Cardiac ventricle fibroblast (primary cell): Measurements from ENCODE around the gene MRPL4. TPM values are rescaled to one million over a fixed set of nuclear protein-coding genes. Genes with fewer than 3 reads are reported as not detected.

Experiments used
- total RNA-seq: library from RNA; depleted of rRNA; stranded (reverse); fragments of >200 nt; gene quantifications from 2 replicates; pipeline ENCODE4 v1.2.3, GENCODE V29; 2015

Gene MRPL4
- total RNA-seq, result 58.3 and 72.3 TPM in 2 replicates

GRCh38 chr19:10251792-10252694 is at the start of gene MRPL4:
Gene MRPL4, plus strand, starts transcription at chr19:10252214. Its CDS starts 40 bp downstream, at chr19:10252254.

GRCh38 chr19:10230861-10231611 is 21.0 kb upstream of the MRPL4 start, which contains the start of gene S1PR2:
Gene S1PR2, minus strand, starts transcription at chr19:10231331. Its CDS starts 6,426 bp downstream, at chr19:10224905.

GRCh38 chr19:10270616-10271394 is 18.8 kb downstream of the MRPL4 start, which contains the start of gene ICAM1:
Gene ICAM1, plus strand, starts transcription at chr19:10271120. Its CDS starts 40 bp downstream, at chr19:10271160.

GRCh38 chr19:10286803-10287737 is 35.1 kb downstream of the MRPL4 start, which contains the start of gene ICAM4:
Gene ICAM4, plus strand, starts transcription at chr19:10286955. Its CDS starts 58 bp downstream, at chr19:10287013.

GRCh38 chr19:10289836-10290356 is 37.9 kb downstream of the MRPL4 start, which contains the start of gene ICAM5:
Gene ICAM5, plus strand, starts transcription at chr19:10289952. Its CDS starts 92 bp downstream, at chr19:10290044.

GRCh38 chr19:10309423-10309822 is 57.4 kb downstream of the MRPL4 start, which contains the start of gene ZGLP1:
Gene ZGLP1, minus strand, starts transcription at chr19:10309815.

Other genes with a start within 250 kb of the MRPL4 start
- gene COL5A3, start 241.7 kb upstream of the MRPL4 start, total RNA-seq, result 52.1 and 58.2 TPM in 2 replicates
- not detected in 2 replicates for gene RDH8, start 238.7 kb upstream of the MRPL4 start, total RNA-seq
- gene SHFL, start 165.9 kb upstream of the MRPL4 start, total RNA-seq, result 24.1 and 33.3 TPM in 2 replicates
- gene ANGPTL6, start 149.5 kb upstream of the MRPL4 start, total RNA-seq, result 0.10 TPM in 1 of 2 replicates, not detected in the other
- 32.3 and 32.5 TPM in 2 replicates for gene PPAN, start 145.9 kb upstream of the MRPL4 start, total RNA-seq
- gene P2RY11, start 140.5 kb upstream of the MRPL4 start, total RNA-seq, result 5.3 and 6.8 TPM in 2 replicates
- gene EIF3G, start 132.3 kb upstream of the MRPL4 start, total RNA-seq, result 279 and 285 TPM in 2 replicates
- gene DNMT1, start 57.3 kb upstream of the MRPL4 start, total RNA-seq, result 32.2 and 32.6 TPM in 2 replicates
- gene S1PR2, start 20.9 kb upstream of the MRPL4 start, total RNA-seq, result 26.8 and 33.8 TPM in 2 replicates
- 12.8 and 17.7 TPM in 2 replicates for gene ICAM1, start 18.9 kb downstream of the MRPL4 start, total RNA-seq
- gene ICAM4, start 34.7 kb downstream of the MRPL4 start, total RNA-seq, result 0.10 and 0.50 TPM in 2 replicates
- 0.56 and 1.3 TPM in 2 replicates for gene ICAM5, start 37.7 kb downstream of the MRPL4 start, total RNA-seq
- gene ZGLP1, start 57.6 kb downstream of the MRPL4 start, total RNA-seq, result 0.25 and 3.2 TPM in 2 replicates
- 16.5 and 19.4 TPM in 2 replicates for gene FDX2, start 63.8 kb downstream of the MRPL4 start, total RNA-seq
- gene RAVER1, start 81.3 kb downstream of the MRPL4 start, total RNA-seq, result 31.8 and 49.8 TPM in 2 replicates
- 3.7 and 6.0 TPM in 2 replicates for gene ICAM3, start 87.4 kb downstream of the MRPL4 start, total RNA-seq
- gene TYK2, start 128.4 kb downstream of the MRPL4 start, total RNA-seq, result 39.3 and 45.8 TPM in 2 replicates
- gene CDC37, start 151.3 kb downstream of the MRPL4 start, total RNA-seq, result 127 and 132 TPM in 2 replicates
- gene PDE4A, start 168.3 kb downstream of the MRPL4 start, total RNA-seq, result 13.7 and 16.1 TPM in 2 replicates